CD4-positive, CD25-positive, alpha-beta regulatory T cell (primary cell): ENCODE results near the gene MGA. TPM values are rescaled to one million over a fixed set of nuclear protein-coding genes. Genes with fewer than 3 reads are reported as not detected.
"Not testable (repeated sequence)": the region's sequence is repeated elsewhere in the genome, so short reads cannot be mapped to it uniquely, and the experiment has no call there.

Source experiments
- ATAC-seq, 2 donors: fragments of 150-1000 bp; cut with Tn5 transposase; one replicate each; pipeline ENCODE4 v1.10.0; 2021; ENCODE audit warnings: low read depth in 2 of 2, moderate number of reproducible peaks in 2 of 2, moderate library complexity in 1 of 2
- DNase-seq, 3 donors: peaks; one replicate each; pipeline versions ENCODE4 v3.0.0 to v3.0.0-alpha.2; 2012 to 2022; ENCODE audit warnings: mixed read lengths in 1 of 3
- H3K27ac ChIP-seq: one replicate; pipeline ENCODE4 v1.7.0; 2013; ENCODE audit warnings: mild to moderate bottlenecking, low read length; ENCODE audit not compliant: insufficient read depth, poor library complexity, severe bottlenecking
- H3K27me3 ChIP-seq: one replicate; pipeline ENCODE4 v1.7.0; 2013; ENCODE audit warnings: low read length; ENCODE audit not compliant: control insufficient read depth, insufficient read depth
- H3K36me3 ChIP-seq: one replicate; pipeline ENCODE4 v1.7.0; 2013; ENCODE audit warnings: mild to moderate bottlenecking, low read length, moderate library complexity; ENCODE audit not compliant: control insufficient read depth, insufficient read depth
- H3K4me1 ChIP-seq: 2 replicates; pipeline ENCODE4 v1.7.0; 2013; ENCODE audit warnings: mild to moderate bottlenecking, low read length; ENCODE audit not compliant: insufficient read depth, control insufficient read depth, poor library complexity, severe bottlenecking
- H3K4me3 ChIP-seq: one replicate; pipeline ENCODE4 v1.7.0; 2013; ENCODE audit warnings: low read depth, mild to moderate bottlenecking, low read length, moderate library complexity
- H3K9me3 ChIP-seq, 2 experiments: 1 replicate in 1 of 2; 2 replicates in 1 of 2; pipeline ENCODE4 v1.7.0; 2013; ENCODE audit warnings: low read length in 2 of 2, mild to moderate bottlenecking in 1 of 2, moderate library complexity in 1 of 2; ENCODE audit not compliant: control insufficient read depth in 2 of 2
- H3K27ac Mint-ChIP-seq, 3 donors: one replicate each; pipeline ENCODE4 v1.8.0; 2020 to 2022; ENCODE audit warnings: mild to moderate bottlenecking in 3 of 3, mixed read lengths in 3 of 3, moderate library complexity in 2 of 3
- H3K27me3 Mint-ChIP-seq: one replicate; pipeline ENCODE4 v1.8.0; 2022; ENCODE audit warnings: mild to moderate bottlenecking, mixed read lengths
- H3K36me3 Mint-ChIP-seq: one replicate; pipeline ENCODE4 v1.8.0; 2020; ENCODE audit warnings: mixed read lengths
- H3K4me1 Mint-ChIP-seq, 4 donors: one replicate each; pipeline ENCODE4 v1.8.0; 2020 to 2022; ENCODE audit warnings: mixed read lengths in 4 of 4, mild to moderate bottlenecking in 1 of 4
- H3K4me3 Mint-ChIP-seq, 4 donors: one replicate each; pipeline ENCODE4 v1.8.0; 2020 to 2022; ENCODE audit warnings: mild to moderate bottlenecking in 4 of 4, mixed read lengths in 4 of 4, moderate library complexity in 3 of 4
- H3K9me3 Mint-ChIP-seq, 7 donors: one replicate each; pipeline ENCODE4 v1.8.0; 2020 to 2022; ENCODE audit warnings: mixed read lengths in 7 of 7, mild to moderate bottlenecking in 3 of 7, moderate library complexity in 2 of 7
- polyA plus RNA-seq, 4 donors: library from polyadenylated mRNA; unstranded; fragments of 300-500 nt; fragmentation: Illumina TruSeq; gene quantifications; one replicate each; pipeline ENCODE4 v1.2.3, GENCODE V29; 2021
- total RNA-seq: library from RNA; stranded (reverse); gene quantifications from one replicate; pipeline ENCODE4 v1.2.3, GENCODE V29; 2022

MGA gene
- total and polyA plus RNA-seq, 5 donors from 2014 or later, result 10.4 to 46.9 (median 15.6) TPM

GRCh38 chr15:41727143-41727542, 66.9 kb downstream of the MGA start:
- Mint-ChIP-seq H3K27ac (no peak overlapping the region), H3K9me3 (no peaks in the 10 kb centered on the region)
- no peaks in the 10 kb centered on the region for H3K9me3 ChIP-seq

GRCh38 chr15:41728061-41728460, 67.9 kb downstream of the MGA start:
- H3K27ac Mint-ChIP-seq, H3K4me3 Mint-ChIP-seq, DNase-seq, ATAC-seq, H3K4me3 ChIP-seq, H3K9me3 ChIP-seq, H3K27ac ChIP-seq, H3K9me3 Mint-ChIP-seq, H3K4me1 ChIP-seq, H3K27me3 Mint-ChIP-seq, H3K27me3 ChIP-seq: not testable (repeated sequence)
- peaks cover 18% of the 10 kb centered on the region for H3K36me3 Mint-ChIP-seq
- peaks cover 9 to 15% (median 12%) of the 10 kb centered on the region in 4 donors for H3K4me1 Mint-ChIP-seq
- peaks cover 46% of the 10 kb centered on the region for H3K36me3 ChIP-seq

More at GRCh38 chr15:41727143-41727542, 66.9 kb downstream of the MGA start:
- DNase-seq (no peak), ATAC-seq (no peak)
- Histone ChIP-seq H3K27me3 (no peaks in the 10 kb centered on the region), H3K4me1 (no peaks in the 10 kb centered on the region), H3K36me3 (peaks cover 44% of the 10 kb centered on the region), H3K4me3 (no peak overlapping the region), H3K27ac (no peak overlapping the region)
- Mint-ChIP-seq H3K4me1 (peaks cover 4 to 20% (median 12%) of the 10 kb centered on the region in 4 donors), H3K27me3 (no peaks in the 10 kb centered on the region), H3K36me3 (peaks cover 14% of the 10 kb centered on the region), H3K4me3 (no peak overlapping the region)

- Histone ChIP-seq H3K4me3 (no peak overlapping the region), H3K36me3 (peaks cover 64% of the 10 kb centered on the region), H3K27ac (no peak overlapping the region), H3K4me1 (no peaks in the 10 kb centered on the region), H3K9me3 (no peaks in the 10 kb centered on the region), H3K27me3 (no peaks in the 10 kb centered on the region)
- no peak for DNase-seq
- Mint-ChIP-seq H3K9me3 (no peaks in the 10 kb centered on the region), H3K4me1 (peaks cover 0 to 9% (median 5%) of the 10 kb centered on the region in 4 donors), H3K4me3 (no peak overlapping the region), H3K27me3 (no peaks in the 10 kb centered on the region), H3K36me3 (peaks cover 29% of the 10 kb centered on the region), H3K27ac (peak overlapping the region in 2 of 3 donors; percentile 21 to 72)
- no peak for ATAC-seq
Observed at GRCh38 chr15:41730543-41730942, 70.3 kb downstream of the MGA start.

- Histone ChIP-seq H3K36me3 (peaks cover 72% of the 10 kb centered on the region), H3K9me3 (no peaks in the 10 kb centered on the region), H3K27me3 (no peaks in the 10 kb centered on the region), H3K4me3 (no peak overlapping the region), H3K4me1 (no peaks in the 10 kb centered on the region), H3K27ac (no peak overlapping the region)
- H3K36me3 Mint-ChIP-seq, result peaks cover 36% of the 10 kb centered on the region
- no peak overlapping the region for H3K27ac Mint-ChIP-seq
- no peaks in the 10 kb centered on the region for H3K9me3 Mint-ChIP-seq
- no peak for DNase-seq
- no peak for ATAC-seq
- H3K4me3 Mint-ChIP-seq, result no peak overlapping the region
- H3K4me1 Mint-ChIP-seq, result peaks cover 0 to 9% (median 5%) of the 10 kb centered on the region in 4 donors
- H3K27me3 Mint-ChIP-seq, result no peaks in the 10 kb centered on the region
Observed at GRCh38 chr15:41732483-41732882, 72.3 kb downstream of the MGA start.

GRCh38 chr15:41734079-41734478, 73.9 kb downstream of the MGA start:
- Mint-ChIP-seq H3K27ac (no peak overlapping the region), H3K36me3 (peaks cover 33% of the 10 kb centered on the region)

GRCh38 chr15:41735046-41735445, 74.8 kb downstream of the MGA start:
- no peak overlapping the region for H3K27ac Mint-ChIP-seq
- H3K4me3 ChIP-seq, result no peak overlapping the region
- H3K9me3 ChIP-seq, result no peaks in the 10 kb centered on the region
- H3K36me3 ChIP-seq, result peaks cover 76% of the 10 kb centered on the region
- no peak overlapping the region for H3K4me3 Mint-ChIP-seq
- peaks cover 31% of the 10 kb centered on the region for H3K36me3 Mint-ChIP-seq
- no peaks in the 10 kb centered on the region for H3K4me1 ChIP-seq
- H3K27me3 Mint-ChIP-seq, result no peaks in the 10 kb centered on the region
- DNase-seq (no peak), ATAC-seq (no peak)
- H3K27ac ChIP-seq, result no peak overlapping the region
- no peaks in the 10 kb centered on the region for H3K9me3 Mint-ChIP-seq
- no peaks in the 10 kb centered on the region for H3K27me3 ChIP-seq
- peaks cover 0 to 9% (median 5%) of the 10 kb centered on the region in 4 donors for H3K4me1 Mint-ChIP-seq

More at GRCh38 chr15:41734079-41734478, 73.9 kb downstream of the MGA start:
- no peak overlapping the region for H3K27ac ChIP-seq
- no peak overlapping the region for H3K4me3 Mint-ChIP-seq
- H3K36me3 ChIP-seq, result peaks cover 75% of the 10 kb centered on the region
- H3K9me3 Mint-ChIP-seq, result no peaks in the 10 kb centered on the region
- ATAC-seq (no peak), DNase-seq (no peak)
- no peak overlapping the region for H3K4me3 ChIP-seq
- no peaks in the 10 kb centered on the region for H3K4me1 ChIP-seq
- H3K27me3 ChIP-seq, result no peaks in the 10 kb centered on the region
- H3K9me3 ChIP-seq, result no peaks in the 10 kb centered on the region
- no peaks in the 10 kb centered on the region for H3K27me3 Mint-ChIP-seq
- peaks cover 0 to 9% (median 5%) of the 10 kb centered on the region in 4 donors for H3K4me1 Mint-ChIP-seq

- H3K4me3 ChIP-seq, H3K27ac Mint-ChIP-seq, ATAC-seq, H3K4me3 Mint-ChIP-seq, H3K27ac ChIP-seq, H3K27me3 Mint-ChIP-seq, H3K9me3 Mint-ChIP-seq, H3K4me1 ChIP-seq, H3K4me1 Mint-ChIP-seq, H3K9me3 ChIP-seq, H3K27me3 ChIP-seq, DNase-seq: not testable (repeated sequence)
- peaks cover 74% of the 10 kb centered on the region for H3K36me3 ChIP-seq
- H3K36me3 Mint-ChIP-seq, result peaks cover 29% of the 10 kb centered on the region
Observed at GRCh38 chr15:41735492-41735891, 75.3 kb downstream of the MGA start.

GRCh38 chr15:41746802-41747201, 86.6 kb downstream of the MGA start:
- Mint-ChIP-seq H3K4me3 (no peak overlapping the region), H3K4me1 (peaks cover 2 to 7% (median 5%) of the 10 kb centered on the region in 4 donors), H3K36me3 (peaks cover 39% of the 10 kb centered on the region), H3K9me3 (peaks cover 0 to 1% (median 0%) of the 10 kb centered on the region in 7 donors), H3K27ac (no peak overlapping the region), H3K27me3 (no peaks in the 10 kb centered on the region)
- Histone ChIP-seq H3K36me3 (peaks cover 56% of the 10 kb centered on the region), H3K4me1 (no peaks in the 10 kb centered on the region), H3K27me3 (no peaks in the 10 kb centered on the region), H3K9me3 (no peaks in the 10 kb centered on the region), H3K4me3 (no peak overlapping the region), H3K27ac (no peak overlapping the region)
- ATAC-seq (no peak), DNase-seq (no peak)
